ENCODE data around the gene RBMS3. TPM values are rescaled to one million over a fixed set of nuclear protein-coding genes. Genes with fewer than 3 reads are reported as not detected.

RBMS3 gene
- total RNA-seq, 6 donors from 2014 or later = 39.8 to 102 (median 57.2) TPM

- TF ChIP-seq POLR2AphosphoS5 (IDR thresholded peaks at IDR 0.05) (no peak), EP300 (IDR thresholded peaks at IDR 0.05) (no peak), POLR2A (IDR thresholded peaks at IDR 0.05) (no peak), CTCF (IDR thresholded peaks at IDR 0.05) (no peak)
- H3K36me3 ChIP-seq = peaks cover 0 to 15% (median 0%) of the 10 kb centered on the region in 4 donors
- no peak overlapping the region for H3K4me3 ChIP-seq
- no peak overlapping the region for H3K27ac ChIP-seq
- no peak for ATAC-seq (ENCODE audit: low FRiP score in 2 of 2)
- peaks cover 0 to 5% (median 3%) of the 10 kb centered on the region in 4 donors for H3K4me1 ChIP-seq
- WGBS, 2 donors = 92 to 94% methylated on average over 2 of the region's 2 CpGs
- H3K27me3 ChIP-seq = no peaks in the 10 kb centered on the region
- DNase-seq = no peak
- H3K9me3 ChIP-seq = peaks cover 0 to 4% (median 0%) of the 10 kb centered on the region in 4 donors
These were observed 419.4 kb downstream of the RBMS3 start for GRCh38 chr3:29700256-29700655.

GRCh38 chr3:29701326-29701983 lies 420.6 kb downstream of the RBMS3 start:
- ATAC-seq (ENCODE audit: low FRiP score in 2 of 2) (peak in 1 of 2 donors; percentile 37), DNase-seq (peak in 1 of 2 donors; percentile 80)
- WGBS, 2 donors = 91 to 99% methylated on average over 5 to 11 of the region's 41 CpGs
- Histone ChIP-seq H3K27me3 (no peaks in the 10 kb centered on the region), H3K4me3 (no peak overlapping the region), H3K27ac (no peak overlapping the region), H3K4me1 (peaks cover 0 to 3% (median 0%) of the 10 kb centered on the region in 4 donors), H3K36me3 (peaks cover 0 to 15% (median 0%) of the 10 kb centered on the region in 4 donors), H3K9me3 (peaks cover 0 to 4% (median 0%) of the 10 kb centered on the region in 4 donors)
- TF ChIP-seq CTCF (IDR thresholded peaks at IDR 0.05) (no peak), EP300 (IDR thresholded peaks at IDR 0.05) (no peak), POLR2A (IDR thresholded peaks at IDR 0.05) (no peak), POLR2AphosphoS5 (IDR thresholded peaks at IDR 0.05) (no peak)

GRCh38 chr3:29705906-29706844 lies 425.3 kb downstream of the RBMS3 start:
- Histone ChIP-seq H3K4me3 (no peak overlapping the region), H3K36me3 (peaks cover 0 to 15% (median 0%) of the 10 kb centered on the region in 4 donors), H3K27me3 (no peaks in the 10 kb centered on the region), H3K4me1 (peaks cover 0 to 3% (median 0%) of the 10 kb centered on the region in 4 donors), H3K9me3 (peaks cover 0 to 3% (median 0%) of the 10 kb centered on the region in 4 donors), H3K27ac (no peak overlapping the region)
- ATAC-seq (ENCODE audit: low FRiP score in 2 of 2) (no peak), DNase-seq (no peak)
- no peak for TF ChIP-seq CTCF (IDR thresholded peaks at IDR 0.05)
- TF ChIP-seq POLR2AphosphoS5 (IDR thresholded peaks at IDR 0.05) = no peak
- TF ChIP-seq POLR2A (IDR thresholded peaks at IDR 0.05) = no peak
- no peak for TF ChIP-seq EP300 (IDR thresholded peaks at IDR 0.05)
- WGBS, 2 donors = 75 to 79% methylated on average over 3 of the region's 3 CpGs

- peaks cover 0 to 3% (median 0%) of the 10 kb centered on the region in 4 donors for H3K4me1 ChIP-seq
- WGBS, 2 donors = 90 to 95% methylated on average over 8 of the region's 8 CpGs
- TF ChIP-seq EP300 (IDR thresholded peaks at IDR 0.05) (no peak), CTCF (IDR thresholded peaks at IDR 0.05) (no peak)
- no peaks in the 10 kb centered on the region for H3K27me3 ChIP-seq
- no peak overlapping the region for H3K4me3 ChIP-seq
- ATAC-seq (ENCODE audit: low FRiP score in 2 of 2) (no peak), DNase-seq (no peak)
- no peak overlapping the region for H3K27ac ChIP-seq
- no peaks in the 10 kb centered on the region for H3K36me3 ChIP-seq
- no peaks in the 10 kb centered on the region for H3K9me3 ChIP-seq
These were observed 428.0 kb downstream of the RBMS3 start for GRCh38 chr3:29708884-29709283.

All from upper lobe of left lung (tissue), 6 donors.